Smooth muscle cell (in vitro differentiated cells): ENCODE results near the gene UNC13C. TPM values are rescaled to one million over a fixed set of nuclear protein-coding genes. Genes with fewer than 3 reads are reported as not detected.

Source experiments
- DNase-seq: peaks from one replicate; lab custom pipeline; 2025; ENCODE audit not compliant: unreplicated experiment; lab: John Stamatoyannopoulos, UW
- H2AFZ ChIP-seq: fragments of 200-600 bp; sonication (generic); 2 replicates; pipeline ENCODE4 v1.6.0; 2016; ENCODE audit warnings: antibody characterized with exemption, low read depth, mild to moderate bottlenecking
- H3F3A ChIP-seq: fragments of 200-600 bp; sonication (generic); 2 replicates; pipeline ENCODE4 v1.6.0; 2017; ENCODE audit warnings: antibody characterized with exemption, low read depth
- H3K27ac ChIP-seq: fragments of 200-600 bp; sonication (generic); 2 replicates; pipeline ENCODE4 v1.5.1; 2016; ENCODE audit warnings: low read depth, mild to moderate bottlenecking
- H3K27me3 ChIP-seq: fragments of 200-600 bp; sonication (generic); 2 replicates; pipeline ENCODE4 v1.6.1; 2016; ENCODE audit warnings: low read depth, mild to moderate bottlenecking
- H3K36me3 ChIP-seq: fragments of 200-600 bp; sonication (generic); 2 replicates; pipeline ENCODE4 v1.5.1; 2016; ENCODE audit warnings: low read depth
- H3K4me1 ChIP-seq: fragments of 200-600 bp; sonication (generic); 2 replicates; pipeline ENCODE4 v1.5.1; 2016; ENCODE audit warnings: low read depth
- H3K4me2 ChIP-seq: fragments of 200-600 bp; sonication (generic); 2 replicates; pipeline ENCODE4 v1.6.0; 2016; ENCODE audit warnings: mild to moderate bottlenecking
- H3K4me3 ChIP-seq: fragments of 200-600 bp; sonication (generic); 2 replicates; pipeline ENCODE4 v1.5.1; 2016; ENCODE audit warnings: mild to moderate bottlenecking
- H3K79me2 ChIP-seq: fragments of 200-600 bp; sonication (generic); 2 replicates; pipeline ENCODE4 v1.6.0; 2016; ENCODE audit warnings: low read depth, mild to moderate bottlenecking
- H3K9ac ChIP-seq: fragments of 200-600 bp; sonication (generic); 2 replicates; pipeline ENCODE4 v1.6.0; 2016; ENCODE audit warnings: low read depth
- H3K9me3 ChIP-seq: fragments of 200-600 bp; sonication (generic); replicated peaks from 2 replicates; pipeline ENCODE4 v1.5.1; 2016; ENCODE audit warnings: low read depth
- H4K20me1 ChIP-seq: fragments of 200-600 bp; sonication (generic); 2 replicates; pipeline ENCODE4 v1.6.0; 2016; ENCODE audit warnings: low read depth
- WGBS: methylation state at CpG from one replicate; pipeline ENCODE4 v1.1.7; 2016; ENCODE audit warnings: low lambda C conversion rate; 5-methylcytosine and 5-hydroxymethylcytosine counted together
- polyA plus RNA-seq: library from polyadenylated mRNA; unstranded; fragments of >200 nt; fragmentation: Nextera tagmentation; extraction: Ambion mirVana; gene quantifications from 2 replicates; pipeline ENCODE4 v1.2.1, GENCODE V29; 2016
- total RNA-seq: library from RNA; depleted of rRNA; stranded (reverse); fragments of >200 nt; gene quantifications from 2 replicates; pipeline ENCODE4 v1.2.3, GENCODE V29; 2014
- TF ChIP-seq, protein P1 (sequence below): fragments of 200-600 bp; sonication (generic); IDR thresholded peaks from 2 replicates; pipeline ENCODE4 v1.5.1; 2017; ENCODE audit warnings: borderline replicate concordance, mild to moderate bottlenecking, antibody characterized with exemption; ENCODE audit not compliant: insufficient read depth, poor library complexity, severe bottlenecking

UNC13C gene
- total and polyA plus RNA-seq, 2 experiments from 2014 or later = 0.85 to 4.0 TPM

DNA sequence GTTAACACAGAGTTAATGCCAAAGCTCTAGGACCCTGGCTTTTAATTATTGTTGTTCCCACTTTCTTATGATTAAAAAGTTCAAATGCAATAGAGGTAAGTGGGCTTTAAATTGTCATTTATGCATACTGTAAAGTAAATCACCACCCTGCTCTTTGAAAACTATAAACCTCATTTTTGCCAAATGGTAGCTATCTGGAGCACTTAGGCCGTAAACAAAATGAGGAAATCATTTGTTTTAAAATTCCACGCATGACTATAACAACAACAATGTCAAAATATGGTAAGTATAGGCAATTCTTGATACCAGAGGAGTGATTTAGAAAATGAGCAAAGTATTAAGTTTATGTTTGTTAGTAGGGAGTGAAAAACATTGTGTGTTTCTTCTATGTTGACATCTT, 1.8 kb downstream of the UNC13C start:
- no peaks in the 10 kb centered on the region for H3K27me3 ChIP-seq
- H3K4me2 ChIP-seq = peak overlapping the region; percentile 87
- no peak for DNase-seq
- no peak overlapping the region for H3K9ac ChIP-seq
- no peaks in the 10 kb centered on the region for H3F3A ChIP-seq
- no peaks in the 10 kb centered on the region for H3K9me3 ChIP-seq
- H3K79me2 ChIP-seq = peaks cover 9% of the 10 kb centered on the region
- no peak overlapping the region for H3K27ac ChIP-seq
- WGBS = 67% methylated on average over 2 of the region's 2 CpGs
- no peaks in the 10 kb centered on the region for H3K4me1 ChIP-seq
- peak overlapping the region; percentile 31 for H2AFZ ChIP-seq
- no peaks in the 10 kb centered on the region for H4K20me1 ChIP-seq
- TF ChIP-seq, protein P1, sequence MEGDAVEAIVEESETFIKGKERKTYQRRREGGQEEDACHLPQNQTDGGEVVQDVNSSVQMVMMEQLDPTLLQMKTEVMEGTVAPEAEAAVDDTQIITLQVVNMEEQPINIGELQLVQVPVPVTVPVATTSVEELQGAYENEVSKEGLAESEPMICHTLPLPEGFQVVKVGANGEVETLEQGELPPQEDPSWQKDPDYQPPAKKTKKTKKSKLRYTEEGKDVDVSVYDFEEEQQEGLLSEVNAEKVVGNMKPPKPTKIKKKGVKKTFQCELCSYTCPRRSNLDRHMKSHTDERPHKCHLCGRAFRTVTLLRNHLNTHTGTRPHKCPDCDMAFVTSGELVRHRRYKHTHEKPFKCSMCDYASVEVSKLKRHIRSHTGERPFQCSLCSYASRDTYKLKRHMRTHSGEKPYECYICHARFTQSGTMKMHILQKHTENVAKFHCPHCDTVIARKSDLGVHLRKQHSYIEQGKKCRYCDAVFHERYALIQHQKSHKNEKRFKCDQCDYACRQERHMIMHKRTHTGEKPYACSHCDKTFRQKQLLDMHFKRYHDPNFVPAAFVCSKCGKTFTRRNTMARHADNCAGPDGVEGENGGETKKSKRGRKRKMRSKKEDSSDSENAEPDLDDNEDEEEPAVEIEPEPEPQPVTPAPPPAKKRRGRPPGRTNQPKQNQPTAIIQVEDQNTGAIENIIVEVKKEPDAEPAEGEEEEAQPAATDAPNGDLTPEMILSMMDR = no peak
- H3K36me3 ChIP-seq = no peaks in the 10 kb centered on the region
- peak overlapping the region; percentile 64 for H3K4me3 ChIP-seq

- Histone ChIP-seq H3K36me3 (no peaks in the 10 kb centered on the region), H3K27me3 (no peaks in the 10 kb centered on the region), H3K9ac (no peak overlapping the region), H4K20me1 (no peaks in the 10 kb centered on the region), H3K79me2 (peaks cover 9% of the 10 kb centered on the region), H3K4me3 (peak overlapping the region; percentile 8), H3K4me2 (peak overlapping the region; percentile 87), H2AFZ (peak overlapping the region; percentile 34), H3K9me3 (no peaks in the 10 kb centered on the region), H3F3A (no peaks in the 10 kb centered on the region), H3K27ac (no peak overlapping the region), H3K4me1 (no peaks in the 10 kb centered on the region)
- TF ChIP-seq, protein P1 = no peak
- DNase-seq = no peak
- WGBS = 57% methylated on average over 4 of the region's 4 CpGs
These were observed 3.9 kb downstream of the UNC13C start for GRCh38 chr15:53982071-53982680.

DNA sequence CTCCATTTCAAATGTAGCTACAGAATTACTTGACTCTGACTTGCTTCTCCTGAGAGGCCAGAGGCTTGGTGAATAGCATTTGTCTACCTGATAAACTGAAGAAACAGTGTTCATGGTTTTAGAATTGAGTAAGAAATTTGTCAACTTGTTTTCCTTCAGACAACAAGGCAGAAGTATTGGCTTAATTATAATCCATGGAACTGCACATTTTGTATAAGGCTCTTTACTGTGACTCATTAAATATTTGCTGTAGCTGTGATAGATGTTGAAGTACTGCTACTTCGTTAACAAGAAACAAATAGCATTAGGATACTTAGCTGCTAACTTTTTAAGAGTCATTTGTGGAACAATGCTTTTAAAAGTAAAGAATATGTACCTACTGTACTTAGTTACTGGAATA, 4.6 kb downstream of the UNC13C start:
- H3K27ac ChIP-seq = no peak overlapping the region
- TF ChIP-seq, protein P1 = no peak
- H3K9me3 ChIP-seq = no peaks in the 10 kb centered on the region
- H3K27me3 ChIP-seq = no peaks in the 10 kb centered on the region
- H3K79me2 ChIP-seq = peaks cover 9% of the 10 kb centered on the region
- no peak overlapping the region for H3K4me3 ChIP-seq
- no peaks in the 10 kb centered on the region for H3F3A ChIP-seq
- no peak for DNase-seq
- no peaks in the 10 kb centered on the region for H3K36me3 ChIP-seq
- no peak overlapping the region for H3K9ac ChIP-seq
- peak overlapping the region; percentile 87 for H3K4me2 ChIP-seq
- H2AFZ ChIP-seq = peak overlapping the region; percentile 34
- no peaks in the 10 kb centered on the region for H3K4me1 ChIP-seq
- 27% methylated on average over 1 of the region's 1 CpG for WGBS
- no peaks in the 10 kb centered on the region for H4K20me1 ChIP-seq

GRCh38 chr15:53984221-53984620, 6.0 kb downstream of the UNC13C start:
- H3K27me3 ChIP-seq = no peaks in the 10 kb centered on the region
- H3K9me3 ChIP-seq = no peaks in the 10 kb centered on the region
- H3K36me3 ChIP-seq = no peaks in the 10 kb centered on the region
- 59% methylated on average over 1 of the region's 1 CpG for WGBS
- peaks cover 4% of the 10 kb centered on the region for H3K79me2 ChIP-seq
- DNase-seq = no peak
- H3F3A ChIP-seq = no peaks in the 10 kb centered on the region
- no peak overlapping the region for H3K4me3 ChIP-seq
- H3K4me2 ChIP-seq = peak overlapping the region; percentile 87
- H3K9ac ChIP-seq = no peak overlapping the region
- H3K27ac ChIP-seq = no peak overlapping the region
- H3K4me1 ChIP-seq = no peaks in the 10 kb centered on the region
- no peak overlapping the region for H2AFZ ChIP-seq
- TF ChIP-seq, protein P1 = no peak
- no peaks in the 10 kb centered on the region for H4K20me1 ChIP-seq
